Measurements from ENCODE around the gene RNF213. TPM values are rescaled to one million over a fixed set of nuclear protein-coding genes. Genes with fewer than 3 reads are reported as not detected.

RNF213 gene
- total RNA-seq, 4 donors from 2014 or later, result 90.5 to 186 (median 142) TPM

- no peak overlapping the region for H3K27ac ChIP-seq
- H3K9me3 ChIP-seq, result no peaks in the 10 kb centered on the region
- no peaks in the 10 kb centered on the region for H3K27me3 ChIP-seq
- DNase-seq, result no peak
- intact Hi-C loops (cut with DNase I; ENCODE audit: low total_unique reads), result no loop called here
- no peaks in the 10 kb centered on the region for H3K4me1 ChIP-seq
- H3K4me3 ChIP-seq, result no peak overlapping the region
- TF ChIP-seq POLR2A (IDR thresholded peaks at IDR 0.05) (no peak), CTCF (IDR thresholded peaks at IDR 0.05) (no peak)
- H3K36me3 ChIP-seq, result no peaks in the 10 kb centered on the region
Measured at GRCh38 chr17:80290156-80290555, 29.5 kb downstream of the RNF213 start.

- no peaks in the 10 kb centered on the region for H3K36me3 ChIP-seq
- H3K9me3 ChIP-seq, result no peaks in the 10 kb centered on the region
- H3K4me1 ChIP-seq, result no peaks in the 10 kb centered on the region
- no peaks in the 10 kb centered on the region for H3K27me3 ChIP-seq
- intact Hi-C loops (cut with DNase I; ENCODE audit: low total_unique reads), result no loop called here
- no peak for TF ChIP-seq CTCF (IDR thresholded peaks at IDR 0.05)
- no peak for TF ChIP-seq POLR2A (IDR thresholded peaks at IDR 0.05)
- DNase-seq, result no peak
- no peak overlapping the region for H3K4me3 ChIP-seq
- no peak overlapping the region for H3K27ac ChIP-seq
Measured at GRCh38 chr17:80291260-80291659, 30.6 kb downstream of the RNF213 start.

- no peak overlapping the region for H3K4me3 ChIP-seq
- H3K4me1 ChIP-seq, result no peaks in the 10 kb centered on the region
- TF ChIP-seq CTCF (IDR thresholded peaks at IDR 0.05), result no peak
- TF ChIP-seq POLR2A (IDR thresholded peaks at IDR 0.05), result no peak
- intact Hi-C loops (cut with DNase I; ENCODE audit: low total_unique reads), result no loop called here
- no peaks in the 10 kb centered on the region for H3K9me3 ChIP-seq
- H3K36me3 ChIP-seq, result no peaks in the 10 kb centered on the region
- no peaks in the 10 kb centered on the region for H3K27me3 ChIP-seq
- H3K27ac ChIP-seq, result no peak overlapping the region
- DNase-seq, result no peak
Measured at GRCh38 chr17:80291691-80292487, 31.2 kb downstream of the RNF213 start.

GRCh38 chr17:80292521-80292971 lies 31.9 kb downstream of the RNF213 start:
- Histone ChIP-seq H3K4me3 (no peak overlapping the region), H3K27me3 (no peaks in the 10 kb centered on the region), H3K4me1 (no peaks in the 10 kb centered on the region), H3K36me3 (no peaks in the 10 kb centered on the region), H3K27ac (no peak overlapping the region), H3K9me3 (no peaks in the 10 kb centered on the region)
- intact Hi-C loops (cut with DNase I; ENCODE audit: low total_unique reads), result no loop called here
- TF ChIP-seq CTCF (IDR thresholded peaks at IDR 0.05) (no peak), POLR2A (IDR thresholded peaks at IDR 0.05) (no peak)
- no peak for DNase-seq

GRCh38 chr17:80294210-80294609 lies 33.6 kb downstream of the RNF213 start:
- no peak for DNase-seq
- Histone ChIP-seq H3K36me3 (no peaks in the 10 kb centered on the region), H3K4me3 (no peak overlapping the region), H3K9me3 (no peaks in the 10 kb centered on the region), H3K27me3 (no peaks in the 10 kb centered on the region), H3K27ac (no peak overlapping the region), H3K4me1 (no peaks in the 10 kb centered on the region)
- intact Hi-C loops (cut with DNase I; ENCODE audit: low total_unique reads), result no loop called here
- TF ChIP-seq POLR2A (IDR thresholded peaks at IDR 0.05), result no peak
- no peak for TF ChIP-seq CTCF (IDR thresholded peaks at IDR 0.05)
